Measurements from ENCODE around the gene AP5Z1.

Gene AP5Z1

DNA sequence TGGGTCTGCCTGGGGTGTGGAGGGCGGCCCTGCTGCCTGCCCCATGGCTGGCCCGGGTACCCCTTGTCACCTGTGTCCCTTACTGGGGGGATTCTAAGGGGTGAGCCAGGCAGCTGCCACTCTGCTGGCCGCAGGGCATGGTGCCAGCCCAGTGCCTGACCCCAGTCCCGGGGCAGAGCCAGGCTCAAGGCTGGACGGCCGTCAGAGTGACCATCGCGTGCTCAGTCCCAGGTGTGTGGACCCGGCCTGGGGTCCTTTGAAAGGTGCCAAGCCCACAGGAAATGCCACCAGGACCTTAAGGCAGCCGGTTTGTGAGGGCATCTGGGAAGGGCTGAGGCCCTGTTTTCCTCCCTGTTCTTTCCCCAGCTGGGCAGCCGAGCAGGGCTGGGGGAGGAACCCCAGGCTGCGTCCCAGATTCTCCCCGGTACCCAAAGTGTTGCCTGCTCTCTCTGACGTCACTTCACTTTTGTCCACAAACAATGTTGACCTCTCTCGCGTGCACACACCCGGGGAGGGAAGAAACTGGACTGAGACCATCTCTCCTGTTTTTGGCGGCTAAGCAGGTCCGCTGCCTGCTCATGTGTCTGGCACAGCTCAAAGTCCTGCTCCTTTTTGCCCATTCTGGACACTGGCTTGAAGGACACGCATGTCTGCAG, 48.8 kb downstream of the AP5Z1 start:
- no peak for DNase-seq

DNA sequence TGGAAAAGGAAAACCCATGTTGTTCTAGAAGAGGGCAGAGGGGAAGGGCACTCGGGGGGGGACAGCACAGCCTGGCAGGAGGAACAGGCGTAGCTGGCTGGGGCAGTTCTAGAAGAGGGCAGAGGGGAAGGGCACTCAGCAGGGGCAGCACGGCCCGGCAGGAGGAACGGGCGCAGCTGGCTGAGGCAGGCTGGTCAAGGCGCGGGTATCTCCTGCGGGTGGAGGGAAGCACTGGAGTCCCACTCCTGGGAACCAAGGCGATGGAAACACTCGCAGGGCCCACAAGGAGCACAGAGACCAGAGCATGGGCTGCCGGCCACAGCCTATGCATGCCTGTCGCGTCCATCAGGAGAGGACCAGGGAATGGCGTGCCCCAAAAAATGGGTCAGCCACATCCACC, 49.7 kb downstream of the AP5Z1 start:
- DNase-seq, result no peak

DNA sequence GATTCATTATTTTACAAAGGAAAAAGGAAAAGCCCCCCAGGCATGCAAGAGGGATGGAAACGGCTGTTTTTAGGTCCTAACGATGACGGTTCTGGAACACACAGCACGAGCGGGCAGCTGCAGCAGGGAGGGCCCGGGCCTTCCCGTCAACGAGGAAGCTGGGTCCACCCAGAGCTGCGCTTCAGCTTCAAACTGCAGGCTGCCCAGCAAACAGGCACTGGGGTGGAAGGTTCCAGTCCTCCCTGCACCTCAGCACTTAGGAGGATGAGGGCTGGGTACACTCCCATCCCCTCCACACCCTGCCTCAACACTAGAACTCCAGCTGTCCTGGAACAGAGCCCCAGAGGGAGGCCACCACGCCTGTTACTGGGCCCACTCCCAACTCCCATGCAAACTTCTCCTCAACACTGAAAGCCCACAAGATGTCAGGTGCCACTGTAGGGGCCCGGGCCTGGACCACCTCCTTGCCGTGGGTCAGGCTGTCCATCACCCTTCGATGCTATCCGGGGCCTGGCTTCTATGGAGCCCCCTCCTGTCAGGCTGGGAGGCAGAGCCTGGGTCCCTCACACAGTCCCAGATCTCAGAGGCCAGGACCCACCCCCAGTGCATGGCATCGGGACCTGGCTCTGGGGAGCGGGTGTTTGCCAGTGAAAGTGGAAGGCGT, 53.4 kb downstream of the AP5Z1 start:
- DNase-seq, result no peak

DNA sequence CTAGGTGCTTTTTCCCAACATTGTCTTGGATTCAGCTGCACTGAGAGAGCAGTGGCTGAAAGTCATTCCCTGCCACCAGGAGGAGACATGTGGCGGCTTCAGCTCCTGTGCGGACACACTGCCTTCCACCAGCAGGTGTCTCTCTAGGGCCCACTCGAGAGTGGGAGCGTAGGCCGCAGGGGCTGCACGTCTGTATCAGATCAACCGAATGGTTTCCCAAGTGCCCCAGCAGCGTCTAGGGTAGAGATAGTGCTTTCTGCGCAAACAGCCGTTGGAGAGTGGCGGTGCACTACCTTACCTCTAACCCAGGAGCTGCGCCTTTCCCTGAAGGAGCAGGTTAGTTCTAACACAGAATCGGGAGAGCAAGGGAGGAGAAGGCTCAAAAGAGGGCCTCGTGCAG, 54.8 kb downstream of the AP5Z1 start:
- peak; percentile 52 to 66 for DNase-seq

DNA sequence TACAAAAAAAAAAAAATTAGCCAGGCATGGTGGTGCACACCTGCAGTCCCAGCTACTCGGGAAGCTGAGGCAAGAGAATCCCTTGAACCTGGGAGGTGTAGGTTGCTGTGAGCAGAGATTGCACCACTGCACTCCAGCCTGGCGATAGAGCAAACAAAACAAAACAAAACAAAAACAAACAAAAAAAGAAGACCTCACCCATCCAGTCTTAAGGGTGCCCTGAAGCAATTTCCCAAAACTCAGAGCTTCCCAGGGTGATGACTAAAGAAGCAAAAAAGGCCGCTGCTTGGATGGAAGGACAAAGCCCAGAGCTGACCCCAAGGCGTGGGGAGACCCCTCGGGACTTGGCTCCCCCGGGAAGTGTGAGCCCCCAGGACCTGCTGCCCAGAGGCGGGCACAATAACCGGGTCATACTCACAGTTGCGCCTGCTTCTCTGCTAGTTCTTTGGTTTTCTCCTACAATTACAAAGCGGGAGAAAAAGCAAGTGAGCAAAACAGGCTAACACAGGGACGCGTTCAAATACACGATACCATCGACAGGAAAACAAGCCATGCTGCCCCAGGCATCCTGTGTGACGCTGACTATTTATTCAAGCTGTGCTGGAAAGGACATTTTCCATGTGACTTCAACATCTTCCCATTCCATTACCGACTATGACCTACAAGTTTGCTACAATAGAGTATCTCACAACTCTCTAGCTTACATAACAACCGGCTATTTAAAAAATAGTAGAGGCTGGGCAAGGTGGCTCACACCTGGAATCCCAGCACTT, 56.5 kb downstream of the AP5Z1 start:
- DNase-seq, result no peak

DNA sequence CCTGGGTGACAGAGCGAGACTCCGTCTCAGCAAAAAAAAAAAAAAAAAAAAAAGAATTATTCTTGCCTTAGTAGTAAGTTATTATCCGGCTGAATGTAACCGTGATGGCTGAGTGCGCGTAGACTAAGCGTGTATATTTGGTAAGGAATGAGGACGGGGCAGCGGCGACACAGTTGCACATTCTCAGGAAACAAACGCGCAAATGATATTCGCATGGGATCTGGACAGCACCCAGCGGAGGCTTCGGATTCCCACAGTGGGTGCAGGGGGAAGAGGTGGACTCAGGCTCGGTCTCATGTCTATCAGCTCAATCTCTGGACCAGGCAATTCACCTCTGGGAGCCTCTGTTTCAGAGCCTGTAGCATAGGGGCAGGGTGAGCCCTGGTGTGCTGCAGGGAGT, 57.3 kb downstream of the AP5Z1 start:
- no peak for DNase-seq

DNA sequence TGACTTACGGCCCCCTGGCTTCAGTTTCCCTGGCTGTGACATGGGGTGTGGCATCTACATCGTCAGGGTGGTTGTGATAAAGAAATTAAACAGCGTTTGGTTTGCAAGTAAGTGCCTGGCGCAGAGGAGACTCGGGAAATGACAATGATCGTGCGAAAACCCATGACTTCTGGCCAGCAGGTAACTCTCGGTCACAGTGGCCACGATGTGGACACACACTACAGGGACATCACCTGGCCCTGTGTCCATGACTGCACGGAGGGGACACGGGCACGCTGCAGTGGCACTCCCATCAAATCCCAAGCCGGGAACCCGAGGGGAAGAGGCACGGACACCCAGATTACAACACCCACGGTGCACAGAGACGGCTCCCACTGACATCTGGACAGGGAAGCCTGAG, 57.8 kb downstream of the AP5Z1 start:
- DNase-seq, result no peak

DNA sequence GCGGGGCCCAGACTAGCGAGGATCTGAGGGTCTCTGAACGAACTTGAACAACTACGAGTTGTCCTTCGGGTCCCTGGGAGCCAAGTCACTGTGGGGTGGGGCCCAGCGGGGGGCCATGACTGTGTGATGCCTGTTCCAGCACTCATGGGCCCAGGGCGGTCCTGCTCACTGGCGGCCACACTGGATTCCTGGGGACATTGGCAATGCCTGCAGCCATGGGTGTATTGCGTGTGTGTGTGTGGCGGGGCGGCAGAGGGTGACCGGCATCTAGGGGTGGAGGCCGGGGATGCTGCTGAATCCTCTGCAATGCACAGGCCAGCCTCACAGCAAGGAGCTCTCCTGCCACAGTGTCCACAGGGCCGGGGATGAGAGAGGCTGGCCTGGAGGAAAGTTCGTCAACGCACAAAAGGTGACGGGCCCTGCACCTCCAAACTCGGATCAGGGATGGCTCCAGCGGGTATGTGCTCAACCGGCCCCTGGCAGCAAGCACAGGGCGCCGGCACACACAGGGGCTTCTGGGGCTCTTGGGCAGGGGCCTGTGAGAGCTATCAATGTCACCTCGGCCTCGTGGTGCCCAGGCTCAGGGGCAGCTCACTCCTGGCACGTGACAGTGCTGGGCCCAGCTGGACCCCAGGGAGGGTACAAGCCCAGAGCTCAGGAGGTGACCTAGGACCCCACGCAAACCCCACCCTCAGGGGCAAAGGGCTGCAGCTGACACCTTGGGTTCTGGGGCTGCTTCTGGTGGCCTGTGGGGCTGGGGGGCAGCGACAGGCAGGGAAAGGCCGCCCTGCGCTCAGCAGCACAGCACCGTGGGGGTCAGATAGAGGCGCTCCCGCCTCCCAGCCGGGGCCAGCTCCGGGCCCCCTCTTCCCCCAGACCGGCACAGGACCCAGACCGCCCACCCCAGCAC, 58.5 kb downstream of the AP5Z1 start:
- DNase-seq, result no peak

DNA sequence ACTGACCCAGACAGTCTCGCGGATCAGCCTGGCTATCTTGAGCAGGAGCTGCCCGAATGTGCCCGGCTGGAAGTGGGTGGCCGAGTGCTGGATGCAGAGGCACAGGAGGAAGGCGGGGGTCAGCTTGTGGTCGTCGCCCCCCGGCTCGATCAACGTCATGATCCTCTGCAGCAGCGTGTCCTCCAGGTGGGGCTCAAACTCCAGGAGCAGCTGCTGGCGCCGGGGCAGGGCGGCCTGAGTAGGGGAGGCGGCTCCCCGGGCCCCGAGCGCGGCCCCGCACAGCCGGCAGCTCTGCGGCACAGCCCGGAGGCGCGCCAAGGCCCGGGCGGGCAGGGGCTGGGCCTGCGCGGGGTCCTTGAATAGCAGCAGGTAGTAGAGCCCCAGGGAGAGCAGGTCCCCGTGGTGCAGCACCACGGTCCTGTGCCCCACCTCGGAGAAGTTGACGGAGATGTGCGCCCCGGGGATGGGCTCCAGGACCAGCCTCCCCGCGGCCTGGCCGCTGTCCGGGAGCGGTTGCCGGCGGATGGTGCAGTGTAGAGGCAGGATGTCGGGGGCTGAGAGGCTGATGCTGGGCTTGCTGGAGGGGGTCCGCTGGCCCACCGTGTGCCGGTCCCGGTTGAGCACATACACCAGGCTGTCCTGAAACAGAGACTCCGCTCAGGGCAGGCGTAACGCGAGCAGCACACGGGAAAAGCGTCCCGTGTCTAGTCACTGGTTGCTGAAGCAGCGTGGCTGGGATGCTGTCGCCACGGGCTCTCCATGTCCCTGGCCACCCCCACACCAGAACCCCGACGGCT, 59.4 kb downstream of the AP5Z1 start:
- no peak for DNase-seq

DNA sequence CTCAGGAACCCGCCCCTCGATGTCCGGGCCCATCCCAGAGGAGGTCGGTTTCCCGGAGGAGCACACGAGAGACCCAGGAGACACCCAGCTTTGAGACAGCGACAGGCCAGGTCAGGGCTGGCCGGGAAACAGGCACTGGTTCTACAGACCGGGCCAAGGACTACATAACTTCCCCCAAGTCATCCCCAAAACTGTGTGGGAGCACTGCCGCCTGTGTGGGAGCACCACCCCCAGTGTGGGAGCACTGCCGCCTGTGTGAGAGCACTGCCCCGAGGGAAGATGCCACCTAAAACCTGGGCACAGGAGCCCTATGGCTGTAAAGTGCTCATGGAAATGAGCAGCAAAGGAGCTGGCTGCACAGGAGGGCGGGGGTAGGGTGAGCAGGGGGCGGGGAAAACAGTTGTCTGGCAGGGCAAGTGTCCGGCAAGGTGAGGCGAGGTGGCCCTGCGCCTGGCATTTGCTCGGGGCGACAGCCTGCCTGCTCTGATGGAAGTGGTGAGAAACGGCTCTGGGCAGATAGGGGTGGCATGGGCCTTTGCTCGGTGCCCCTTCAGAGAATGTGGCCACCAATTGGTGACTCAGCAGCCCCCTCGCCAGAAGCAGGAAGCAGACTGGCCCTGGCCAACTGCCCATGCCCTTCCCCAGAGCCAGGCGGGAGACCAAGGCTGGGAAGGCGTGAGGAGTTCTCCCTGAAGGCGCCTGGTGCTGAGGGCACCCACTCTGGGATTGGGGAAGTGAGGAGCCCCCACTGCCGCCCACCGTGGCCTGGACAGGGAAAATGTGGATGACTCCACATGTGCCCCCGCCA, 60.2 kb downstream of the AP5Z1 start:
- DNase-seq, result no peak

DNA sequence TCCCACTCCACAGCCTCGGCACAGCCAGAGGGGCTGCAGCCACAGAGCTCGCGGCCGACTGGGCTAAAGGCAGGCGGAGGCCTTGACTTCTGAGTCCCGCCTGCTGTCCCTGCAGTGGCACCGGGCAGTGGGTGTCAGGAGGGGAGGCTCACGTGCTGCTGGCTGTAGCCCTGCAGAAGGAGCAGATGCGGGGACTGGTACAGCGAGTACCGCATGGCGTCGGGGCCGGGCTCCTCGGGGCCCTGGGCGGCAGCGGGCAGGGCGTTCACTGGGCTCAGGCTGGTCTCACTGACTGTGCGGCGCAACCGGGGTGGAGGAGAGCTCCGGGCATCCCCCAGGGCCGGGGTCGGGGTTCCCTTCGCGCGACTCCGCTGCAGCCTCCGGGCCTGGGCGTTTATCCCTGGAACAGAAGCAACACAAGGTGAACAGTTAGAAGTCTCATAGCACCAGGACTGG, 60.8 kb downstream of the AP5Z1 start:
- no peak for DNase-seq

DNA sequence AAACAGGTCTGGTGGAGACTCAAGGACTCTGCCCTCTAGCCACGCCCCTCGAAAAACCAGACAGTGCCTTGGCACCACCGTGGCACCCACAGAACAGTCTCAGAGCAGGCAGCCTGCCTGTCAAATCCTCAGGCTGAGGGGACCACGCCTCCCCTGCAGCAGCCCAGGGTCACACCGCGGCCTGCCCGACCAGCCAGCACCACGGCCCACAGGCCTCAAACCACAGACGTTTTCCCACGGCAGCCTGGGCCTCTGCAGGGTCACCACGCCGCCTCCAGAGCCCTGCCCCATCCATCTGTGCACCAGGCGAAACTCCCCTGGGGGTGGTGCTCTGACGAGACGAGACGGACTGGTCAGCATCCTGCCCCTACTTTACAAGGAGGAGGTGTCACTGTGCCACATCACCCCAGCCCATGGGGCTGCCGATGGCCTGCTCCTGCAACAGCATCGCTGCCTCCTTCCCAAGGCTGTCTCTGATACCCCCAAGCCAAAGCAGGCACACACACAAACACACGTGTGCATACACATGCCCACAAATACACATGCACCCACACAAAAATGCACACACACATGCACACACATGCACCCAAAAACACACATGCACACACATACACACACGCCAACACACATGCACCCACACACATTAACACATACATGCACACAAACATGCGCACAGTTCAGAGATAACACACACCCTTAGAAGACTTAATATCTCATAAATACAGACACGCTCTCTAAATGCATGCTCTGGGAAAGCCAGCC, 61.8 kb downstream of the AP5Z1 start:
- no peak for DNase-seq

DNA sequence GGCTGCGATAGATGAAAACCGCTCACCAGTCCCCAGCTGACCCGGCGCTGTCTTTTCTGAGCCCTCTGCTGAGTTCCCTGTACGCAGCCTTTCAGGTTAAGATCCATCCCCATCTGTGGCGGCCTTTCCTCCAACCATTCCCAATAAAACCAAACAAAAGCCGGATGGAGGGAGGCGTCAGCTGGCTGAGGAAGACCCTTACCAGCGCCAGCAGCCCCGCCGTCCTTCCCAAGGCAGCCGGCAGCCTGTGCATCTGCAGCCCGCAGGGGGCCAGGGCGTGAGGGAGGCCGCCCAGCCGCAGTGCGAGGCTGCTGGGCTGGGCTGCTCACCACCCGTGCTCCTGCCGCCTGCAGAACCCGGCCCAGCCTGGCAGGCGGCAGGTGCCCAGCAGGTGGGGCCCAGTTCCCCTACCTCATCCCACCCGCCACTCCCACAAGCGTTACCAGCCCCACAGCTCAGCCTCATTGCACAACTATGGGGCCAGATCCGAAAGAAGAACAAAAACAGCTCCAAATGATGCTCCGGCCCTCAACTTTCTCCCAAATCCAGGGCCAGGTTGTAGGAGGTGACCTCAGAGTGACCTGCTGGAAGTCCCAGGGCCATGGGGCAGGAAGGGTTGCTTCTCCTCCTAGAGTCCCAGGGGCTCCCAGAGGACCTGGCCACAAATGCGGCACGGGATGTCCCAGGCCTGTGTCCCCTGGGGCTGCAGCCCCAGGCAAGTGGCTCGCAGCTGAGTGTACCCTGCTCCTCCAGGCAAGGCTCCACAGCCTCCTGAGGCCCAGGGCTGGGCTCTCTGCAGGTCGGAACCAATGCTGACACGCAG, 62.6 kb downstream of the AP5Z1 start:
- no peak for DNase-seq

DNA sequence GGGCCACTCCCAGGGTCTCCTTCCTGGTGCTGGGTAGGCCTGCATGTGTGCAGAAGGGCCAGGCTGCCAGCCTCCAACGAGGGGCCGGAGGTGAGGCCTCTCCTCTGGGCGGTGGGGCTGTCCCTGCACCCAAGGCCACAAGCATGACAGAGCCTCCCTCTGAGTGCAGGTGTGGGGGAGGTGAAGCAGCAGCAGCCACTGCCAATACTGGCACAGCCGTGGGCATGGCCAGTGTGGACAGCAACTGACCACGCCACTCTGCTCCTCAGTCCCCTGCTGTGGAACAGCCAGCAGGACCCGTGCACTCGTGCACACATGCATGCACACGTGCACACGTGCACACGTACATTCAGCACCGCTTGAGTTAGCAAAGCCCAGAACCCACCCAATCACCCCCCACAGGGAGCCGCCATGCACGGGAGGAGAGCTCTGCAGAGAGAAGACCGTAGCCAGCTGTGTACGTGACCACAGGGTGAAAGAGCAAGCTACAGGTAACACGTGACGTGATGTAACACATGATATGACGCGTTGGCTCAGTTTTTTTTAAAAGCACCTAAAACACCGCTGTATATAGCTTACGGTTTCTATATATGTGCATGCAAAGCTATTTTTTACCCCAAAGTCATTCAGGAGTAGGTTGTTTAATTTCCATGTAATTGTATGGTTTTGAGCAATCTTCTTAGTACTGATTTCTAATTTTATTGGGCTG, 63.4 kb downstream of the AP5Z1 start:
- DNase-seq, result no peak

DNA sequence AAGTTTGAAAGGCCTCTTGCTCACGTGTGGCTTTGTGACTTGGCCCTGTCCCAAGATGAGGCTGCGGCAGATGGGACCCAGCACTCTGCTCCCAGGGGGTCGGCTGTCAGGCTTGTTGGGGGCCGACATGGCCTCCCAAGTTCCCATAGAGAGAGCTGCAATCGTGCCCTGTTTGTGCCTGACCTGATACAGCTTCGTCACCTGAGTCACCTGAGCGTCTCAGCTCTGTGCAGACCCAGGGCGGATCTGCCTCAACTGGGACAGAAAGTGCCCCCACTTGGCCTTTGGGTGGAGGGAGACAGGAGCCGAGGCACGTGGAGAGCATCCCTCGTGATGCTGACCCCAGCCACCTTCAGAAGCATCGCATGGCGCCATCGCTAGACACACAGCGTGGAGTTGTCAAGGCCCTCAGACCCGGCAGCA, 64.7 kb downstream of the AP5Z1 start:
- DNase-seq, result no peak

All from stimulated activated CD4-positive, alpha-beta T cell treated with anti-CD3 and anti-CD28 coated beads, Interleukin-2, amount 100 ng/mL, for 24 hours (primary cell).